ENCODE measurements around the gene PRXL2C.

The PRXL2C gene

GRCh38 chr9:96638606-96639364, 16.3 kb downstream of the PRXL2C start:
- TF ChIP-seq, protein P1, sequence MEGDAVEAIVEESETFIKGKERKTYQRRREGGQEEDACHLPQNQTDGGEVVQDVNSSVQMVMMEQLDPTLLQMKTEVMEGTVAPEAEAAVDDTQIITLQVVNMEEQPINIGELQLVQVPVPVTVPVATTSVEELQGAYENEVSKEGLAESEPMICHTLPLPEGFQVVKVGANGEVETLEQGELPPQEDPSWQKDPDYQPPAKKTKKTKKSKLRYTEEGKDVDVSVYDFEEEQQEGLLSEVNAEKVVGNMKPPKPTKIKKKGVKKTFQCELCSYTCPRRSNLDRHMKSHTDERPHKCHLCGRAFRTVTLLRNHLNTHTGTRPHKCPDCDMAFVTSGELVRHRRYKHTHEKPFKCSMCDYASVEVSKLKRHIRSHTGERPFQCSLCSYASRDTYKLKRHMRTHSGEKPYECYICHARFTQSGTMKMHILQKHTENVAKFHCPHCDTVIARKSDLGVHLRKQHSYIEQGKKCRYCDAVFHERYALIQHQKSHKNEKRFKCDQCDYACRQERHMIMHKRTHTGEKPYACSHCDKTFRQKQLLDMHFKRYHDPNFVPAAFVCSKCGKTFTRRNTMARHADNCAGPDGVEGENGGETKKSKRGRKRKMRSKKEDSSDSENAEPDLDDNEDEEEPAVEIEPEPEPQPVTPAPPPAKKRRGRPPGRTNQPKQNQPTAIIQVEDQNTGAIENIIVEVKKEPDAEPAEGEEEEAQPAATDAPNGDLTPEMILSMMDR (IDR thresholded peaks at IDR 0.05) = no peak

DNA sequence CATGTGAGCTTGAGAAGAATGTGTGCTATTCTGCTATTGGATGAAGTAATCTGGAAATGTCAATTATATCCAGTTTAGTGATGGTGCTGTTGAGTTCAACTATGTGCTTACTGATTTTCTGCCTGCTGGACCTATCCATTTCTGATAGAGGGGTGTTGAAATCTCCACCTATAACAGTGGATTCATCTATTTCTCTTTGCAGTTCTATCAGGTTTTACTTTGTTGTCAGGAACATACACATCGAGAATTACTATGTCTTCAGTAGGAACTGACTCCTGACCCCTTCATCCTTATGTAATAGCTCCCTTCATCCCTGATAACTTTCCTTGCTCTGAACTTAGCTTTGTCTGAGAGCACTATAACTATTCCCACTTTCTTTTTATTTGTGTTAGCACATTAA, 18.7 kb downstream of the PRXL2C start:
- TF ChIP-seq, protein P1 (IDR thresholded peaks at IDR 0.05) = no peak

DNA sequence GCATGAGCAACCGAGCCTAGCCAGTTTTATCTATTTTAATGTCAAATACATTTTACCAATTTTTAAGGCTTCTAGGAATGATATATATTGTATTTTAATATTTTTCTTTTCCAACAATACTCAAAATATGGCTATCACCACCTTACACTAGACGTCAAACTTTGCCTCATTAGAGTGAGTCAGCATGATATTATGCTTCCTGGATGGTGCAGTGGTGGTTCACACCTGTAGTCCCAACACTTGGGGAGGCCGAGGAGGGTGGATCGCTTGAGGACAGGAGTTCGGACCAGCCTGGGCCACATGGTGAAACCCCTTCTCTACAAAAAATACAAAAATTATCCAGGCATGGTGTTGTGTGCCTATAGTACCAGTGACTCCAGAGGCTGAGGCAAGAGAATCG, 28.2 kb downstream of the PRXL2C start:
- TF ChIP-seq, protein P1 (IDR thresholded peaks at IDR 0.05) = no peak

DNA sequence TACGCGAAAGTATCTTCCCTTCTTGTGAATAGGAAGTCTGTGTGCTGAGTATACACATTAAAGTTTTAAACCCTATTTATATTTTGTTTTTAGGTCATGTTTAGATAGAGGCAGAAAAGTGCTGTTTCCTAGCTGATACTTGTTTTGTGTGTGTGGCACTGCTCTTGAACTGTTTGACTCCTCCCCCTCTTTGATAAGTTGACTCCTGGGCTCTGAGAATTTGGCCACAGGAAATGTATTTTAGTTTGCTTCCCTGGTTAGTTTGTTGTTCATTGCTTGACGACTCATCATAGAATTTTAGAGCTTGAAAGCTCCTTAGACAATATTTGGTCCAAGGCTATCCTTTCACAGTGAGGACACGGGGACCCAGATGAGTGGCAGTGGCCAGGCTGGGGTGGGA, 33.5 kb downstream of the PRXL2C start:
- TF ChIP-seq, protein P1 (IDR thresholded peaks at IDR 0.05) = no peak

GRCh38 chr9:96620832-96621269, 34.3 kb downstream of the PRXL2C start:
- TF ChIP-seq, protein P1 (IDR thresholded peaks at IDR 0.05) = no peak

DNA sequence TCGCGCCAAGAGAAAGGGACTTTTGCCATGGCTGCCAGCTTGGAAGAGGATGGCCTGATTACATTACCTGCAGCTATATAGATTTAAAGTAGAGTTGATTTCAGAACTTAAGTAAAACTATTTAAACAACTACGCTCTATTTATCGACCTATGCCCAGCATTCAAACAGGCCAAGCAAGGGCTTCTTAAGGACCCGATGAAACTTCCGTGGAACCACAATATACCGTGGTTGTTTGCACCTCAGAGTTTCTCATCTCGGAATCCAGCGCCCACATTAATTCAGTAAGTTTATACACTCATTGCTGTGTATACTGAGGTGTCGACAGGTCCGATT, 35.0 kb downstream of the PRXL2C start:
- TF ChIP-seq, protein P1 (IDR thresholded peaks at IDR 0.05) = no peak

DNA sequence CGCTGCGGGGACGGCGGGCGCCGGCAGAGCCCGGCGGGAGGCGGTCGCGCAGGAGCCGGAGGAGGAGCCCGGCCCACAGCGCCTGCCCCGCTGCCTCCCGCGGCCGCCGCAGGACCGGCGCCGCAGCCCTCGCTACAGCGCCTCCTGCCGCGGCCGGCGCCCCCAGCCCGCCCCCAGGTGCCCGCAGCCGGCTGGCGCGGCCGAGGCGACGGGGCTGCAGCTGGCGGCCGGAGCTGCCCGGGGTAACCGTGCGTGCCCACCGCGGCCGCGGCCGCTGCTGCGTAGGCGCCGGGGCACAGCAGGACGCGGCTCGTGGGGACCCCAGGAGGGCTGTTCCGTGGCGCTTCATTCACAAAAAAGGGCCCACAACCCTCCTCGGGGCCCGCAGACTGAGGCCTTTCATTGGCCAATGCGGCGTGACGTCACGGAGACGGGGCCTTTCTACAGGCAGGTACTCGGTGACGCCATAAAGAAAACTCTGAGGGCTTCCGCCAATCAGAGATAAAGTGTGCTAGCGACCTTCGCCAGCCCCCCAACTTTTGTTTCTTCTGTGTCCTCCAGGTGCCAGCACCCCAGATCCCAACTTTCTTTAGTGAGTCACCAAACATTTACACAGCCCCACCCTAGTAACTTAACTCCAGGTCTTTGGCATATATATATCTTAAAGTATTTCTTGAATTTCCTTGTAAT, 35.5 kb downstream of the PRXL2C start, which contains the start of gene CDC14B:
TSS of gene CDC14B (minus strand) at position 353 of the 690 bp plus-strand sequence. CDS start 465 bp downstream, outside the sequence.
- TF ChIP-seq, protein P1 (IDR thresholded peaks at IDR 0.05) = peak; percentile 47

All from LNCAP (cell line).